ENCODE results near the gene HTR1D.

DNA sequence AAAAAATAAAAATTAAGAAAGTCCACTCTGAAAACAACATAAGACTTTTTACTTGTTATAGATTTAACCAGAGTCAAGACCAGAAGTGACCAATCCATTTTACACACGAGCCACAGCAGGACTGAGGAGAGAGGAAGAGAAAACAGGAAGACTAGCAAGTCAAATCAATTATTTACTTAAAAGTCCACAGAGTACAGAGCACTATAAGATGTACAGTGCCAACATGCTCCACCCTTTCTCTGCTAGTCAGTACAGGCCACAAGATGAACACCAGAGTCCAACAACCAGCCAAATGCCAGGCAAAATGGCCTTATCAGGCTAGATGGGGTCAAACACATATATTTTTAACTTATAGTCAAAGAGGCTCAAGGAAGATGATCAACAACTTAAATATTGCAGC, 68.2 kb downstream of the HTR1D start:
- TF ChIP-seq, protein P1, sequence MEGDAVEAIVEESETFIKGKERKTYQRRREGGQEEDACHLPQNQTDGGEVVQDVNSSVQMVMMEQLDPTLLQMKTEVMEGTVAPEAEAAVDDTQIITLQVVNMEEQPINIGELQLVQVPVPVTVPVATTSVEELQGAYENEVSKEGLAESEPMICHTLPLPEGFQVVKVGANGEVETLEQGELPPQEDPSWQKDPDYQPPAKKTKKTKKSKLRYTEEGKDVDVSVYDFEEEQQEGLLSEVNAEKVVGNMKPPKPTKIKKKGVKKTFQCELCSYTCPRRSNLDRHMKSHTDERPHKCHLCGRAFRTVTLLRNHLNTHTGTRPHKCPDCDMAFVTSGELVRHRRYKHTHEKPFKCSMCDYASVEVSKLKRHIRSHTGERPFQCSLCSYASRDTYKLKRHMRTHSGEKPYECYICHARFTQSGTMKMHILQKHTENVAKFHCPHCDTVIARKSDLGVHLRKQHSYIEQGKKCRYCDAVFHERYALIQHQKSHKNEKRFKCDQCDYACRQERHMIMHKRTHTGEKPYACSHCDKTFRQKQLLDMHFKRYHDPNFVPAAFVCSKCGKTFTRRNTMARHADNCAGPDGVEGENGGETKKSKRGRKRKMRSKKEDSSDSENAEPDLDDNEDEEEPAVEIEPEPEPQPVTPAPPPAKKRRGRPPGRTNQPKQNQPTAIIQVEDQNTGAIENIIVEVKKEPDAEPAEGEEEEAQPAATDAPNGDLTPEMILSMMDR (conservative IDR thresholded peaks at IDR 0.05): no peak
- TF ChIP-seq EZH2 (IDR thresholded peaks at IDR 0.05; ENCODE audit: low read depth): no peak

Data from PC-9 (cell line).